ENCODE data around the gene GADL1. TPM values are rescaled to one million over a fixed set of nuclear protein-coding genes. Genes with fewer than 3 reads are reported as not detected.

The GADL1 gene
- total and polyA plus RNA-seq, 12 donors = 0.06 to 0.55 (median 0.13) TPM; not detected in 3

DNA sequence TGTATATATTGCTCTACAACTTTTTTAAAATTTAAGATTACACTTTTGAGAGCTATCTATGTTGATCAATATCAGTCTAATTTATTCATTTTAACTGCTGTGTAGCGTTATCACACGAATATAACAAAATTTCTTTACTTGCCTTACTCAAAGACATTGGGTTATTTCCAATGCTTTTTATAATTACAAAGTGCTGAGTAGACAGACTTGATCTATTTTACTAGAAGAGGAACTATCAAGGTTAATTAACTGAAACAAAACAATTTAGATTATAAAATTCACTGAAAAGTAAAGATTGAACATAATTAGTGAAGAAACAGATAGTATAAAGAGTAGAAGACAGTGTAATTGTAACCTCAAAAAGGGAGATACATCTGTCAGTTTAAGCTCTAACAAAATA, 182.6 kb downstream of the GADL1 start:
- no peak overlapping the region for H3K27ac ChIP-seq
- no peak overlapping the region for H3K4me3 ChIP-seq
- DNase-seq = no peak
- TF ChIP-seq POLR2A (IDR thresholded peaks at IDR 0.05) (no peak), CTCF (IDR thresholded peaks at IDR 0.05) (no peak)
- no peaks in the 10 kb centered on the region for H3K27me3 ChIP-seq
- intact Hi-C loops (cut with DNase I) = no loop called here
- no peaks in the 10 kb centered on the region for H3K9me3 ChIP-seq (replicated peaks in 1 of 3)
- no peaks in the 10 kb centered on the region for H3K4me1 ChIP-seq (replicated peaks in 1 of 2)
- H3K36me3 ChIP-seq (replicated peaks in 1 of 2) = no peaks in the 10 kb centered on the region
- 78 to 88% (median 82%) methylated on average over 2 of the region's 2 CpGs for WGBS, 4 donors

DNA sequence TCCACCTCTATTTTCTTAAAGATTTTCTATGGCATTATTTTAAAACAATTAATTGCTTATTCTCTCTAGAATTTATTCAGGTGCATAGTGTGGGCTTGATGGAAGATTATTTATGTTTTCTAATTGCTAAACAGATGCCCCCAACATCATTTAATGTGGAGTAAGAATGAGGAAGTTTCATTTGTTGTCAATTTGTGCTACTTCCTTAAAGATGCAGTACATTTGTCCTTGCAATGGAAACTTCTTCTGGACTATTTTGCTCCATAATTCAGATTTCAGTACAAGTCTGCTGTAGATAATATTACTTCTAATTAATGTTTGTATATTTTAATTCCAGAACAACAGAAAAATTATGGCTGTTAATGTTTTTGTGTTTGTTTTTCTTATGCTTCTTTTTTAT, 183.3 kb downstream of the GADL1 start:
- no peak for TF ChIP-seq POLR2A (IDR thresholded peaks at IDR 0.05)
- no peak for TF ChIP-seq CTCF (IDR thresholded peaks at IDR 0.05)
- H3K9me3 ChIP-seq (replicated peaks in 1 of 3) = no peaks in the 10 kb centered on the region
- H3K36me3 ChIP-seq (replicated peaks in 1 of 2) = no peaks in the 10 kb centered on the region
- H3K4me3 ChIP-seq = no peak overlapping the region
- H3K27me3 ChIP-seq = no peaks in the 10 kb centered on the region
- no peak overlapping the region for H3K27ac ChIP-seq
- no peak for DNase-seq
- no peaks in the 10 kb centered on the region for H3K4me1 ChIP-seq (replicated peaks in 1 of 2)
- intact Hi-C loops (cut with DNase I) = no loop called here

GRCh38 chr3:30710017-30710416, 184.4 kb downstream of the GADL1 start:
- Histone ChIP-seq H3K4me1 (replicated peaks in 1 of 2) (no peaks in the 10 kb centered on the region), H3K27ac (no peak overlapping the region), H3K27me3 (no peaks in the 10 kb centered on the region), H3K4me3 (no peak overlapping the region), H3K36me3 (replicated peaks in 1 of 2) (no peaks in the 10 kb centered on the region), H3K9me3 (replicated peaks in 1 of 3) (no peaks in the 10 kb centered on the region)
- no peak for TF ChIP-seq CTCF (IDR thresholded peaks at IDR 0.05)
- no peak for TF ChIP-seq POLR2A (IDR thresholded peaks at IDR 0.05)
- intact Hi-C loops (cut with DNase I) = no loop called here
- no peak for DNase-seq
- WGBS, 4 donors = 82 to 91% (median 87%) methylated on average over 7 of the region's 7 CpGs

GRCh38 chr3:30708472-30708871, 186.0 kb downstream of the GADL1 start:
- no peak for DNase-seq
- Histone ChIP-seq H3K27ac (no peak overlapping the region), H3K4me1 (replicated peaks in 1 of 2) (no peaks in the 10 kb centered on the region), H3K9me3 (replicated peaks in 1 of 3) (no peaks in the 10 kb centered on the region), H3K36me3 (replicated peaks in 1 of 2) (no peaks in the 10 kb centered on the region), H3K27me3 (no peaks in the 10 kb centered on the region), H3K4me3 (no peak overlapping the region)
- intact Hi-C loops (cut with DNase I) = no loop called here
- TF ChIP-seq CTCF (IDR thresholded peaks at IDR 0.05) (no peak), POLR2A (IDR thresholded peaks at IDR 0.05) (no peak)

All from adrenal gland (tissue), 12 donors.